ENCODE results near the gene BLACAT1. TPM values are rescaled to one million over a fixed set of nuclear protein-coding genes. Genes with fewer than 3 reads are reported as not detected.

BLACAT1 gene
- total RNA-seq, 1 donor from 2014 or later = 2.0 TPM

- H3K4me3 ChIP-seq (ENCODE audit: low read depth, low read length) = no peak overlapping the region
- H3K36me3 ChIP-seq (ENCODE audit: control insufficient read depth, insufficient read depth, low read length) = no peaks in the 10 kb centered on the region
- no peaks in the 10 kb centered on the region for H3K27me3 ChIP-seq (ENCODE audit: control insufficient read depth, insufficient read depth, low read length)
- no peak for TF ChIP-seq CTCF (IDR thresholded peaks at IDR 0.05; ENCODE audit: insufficient read depth, low read length, poor library complexity, severe bottlenecking)
- DNase-seq (ENCODE audit: low read depth) = no peak
Measured at GRCh38 chr1:205500240-205501233, 44.7 kb upstream of the BLACAT1 start.

- no peak overlapping the region for H3K4me3 ChIP-seq (ENCODE audit: low read depth, low read length)
- no peaks in the 10 kb centered on the region for H3K36me3 ChIP-seq (ENCODE audit: control insufficient read depth, insufficient read depth, low read length)
- no peaks in the 10 kb centered on the region for H3K27me3 ChIP-seq (ENCODE audit: control insufficient read depth, insufficient read depth, low read length)
- no peak for TF ChIP-seq CTCF (IDR thresholded peaks at IDR 0.05; ENCODE audit: insufficient read depth, low read length, poor library complexity, severe bottlenecking)
- no peak for DNase-seq (ENCODE audit: low read depth)
Measured at GRCh38 chr1:205499789-205500188, 43.9 kb upstream of the BLACAT1 start.

GRCh38 chr1:205497351-205497750, 41.5 kb upstream of the BLACAT1 start:
- no peak for DNase-seq (ENCODE audit: low read depth)
- Histone ChIP-seq H3K4me3 (ENCODE audit: low read depth, low read length) (no peak overlapping the region), H3K36me3 (ENCODE audit: control insufficient read depth, insufficient read depth, low read length) (no peaks in the 10 kb centered on the region), H3K27me3 (ENCODE audit: control insufficient read depth, insufficient read depth, low read length) (no peaks in the 10 kb centered on the region)
- TF ChIP-seq CTCF (IDR thresholded peaks at IDR 0.05; ENCODE audit: insufficient read depth, low read length, poor library complexity, severe bottlenecking) = no peak

- Histone ChIP-seq H3K27me3 (ENCODE audit: control insufficient read depth, insufficient read depth, low read length) (no peaks in the 10 kb centered on the region), H3K4me3 (ENCODE audit: low read depth, low read length) (no peak overlapping the region), H3K36me3 (ENCODE audit: control insufficient read depth, insufficient read depth, low read length) (no peaks in the 10 kb centered on the region)
- DNase-seq (ENCODE audit: low read depth) = no peak
- no peak for TF ChIP-seq CTCF (IDR thresholded peaks at IDR 0.05; ENCODE audit: insufficient read depth, low read length, poor library complexity, severe bottlenecking)
Measured at GRCh38 chr1:205496661-205497060, 40.8 kb upstream of the BLACAT1 start.

GRCh38 chr1:205495237-205495823, 39.5 kb upstream of the BLACAT1 start:
- no peaks in the 10 kb centered on the region for H3K36me3 ChIP-seq (ENCODE audit: control insufficient read depth, insufficient read depth, low read length)
- TF ChIP-seq CTCF (IDR thresholded peaks at IDR 0.05; ENCODE audit: insufficient read depth, low read length, poor library complexity, severe bottlenecking) = no peak
- H3K27me3 ChIP-seq (ENCODE audit: control insufficient read depth, insufficient read depth, low read length) = no peaks in the 10 kb centered on the region
- no peak for DNase-seq (ENCODE audit: low read depth)
- no peak overlapping the region for H3K4me3 ChIP-seq (ENCODE audit: low read depth, low read length)
